H1 (cell line): ENCODE results near the gene RPUSD2. TPM values are rescaled to one million over a fixed set of nuclear protein-coding genes. Genes with fewer than 3 reads are reported as not detected.

Experiments
- CTCF ChIA-PET: fragments of 300-600 bp; sonication (Branson Sonifier 250); formaldehyde crosslinking; loops from one replicate; lab custom pipeline; 2021; ENCODE audit not compliant: partially characterized antibody; lab: Charles Lee
- POLR2A ChIA-PET: fragments of 300-600 bp; sonication (Branson Sonifier 250); formaldehyde crosslinking; loops from one replicate; lab custom pipeline; 2021; ENCODE audit warnings: inconsistent platforms; ENCODE audit not compliant: partially characterized antibody; lab: Charles Lee
- DNase-seq, 2 experiments: peaks; one replicate each; pipeline versions ENCODE4 v3.0.0 to v3.0.0-alpha.2; 2010 to 2022; ENCODE audit warnings: low spot score in 2 of 2, low read depth in 1 of 2, mixed read lengths in 1 of 2
- FAIRE-seq: peaks from 2 replicates; lab custom pipeline; 2011; peaks lifted over from hg19 to GRCh38; lab: Jason Lieb, UNC
- H2AFZ ChIP-seq: 2 replicates; pipeline ENCODE4 v1.8.1; 2012; ENCODE audit warnings: low read length, inconsistent platforms
- H2AK5ac ChIP-seq: 2 replicates; pipeline ENCODE4 v1.6.1; 2013; ENCODE audit warnings: low read depth, low read length
- H2BK120ac ChIP-seq: replicated peaks from 2 replicates; pipeline ENCODE3; 2013; ENCODE audit warnings: low read depth, low read length, inconsistent platforms
- H2BK12ac ChIP-seq: 2 replicates; pipeline ENCODE4 v1.6.1; 2013; ENCODE audit warnings: low read depth, low read length
- H2BK15ac ChIP-seq: 2 replicates; pipeline ENCODE4 v1.6.1; 2013; ENCODE audit warnings: low read length
- H2BK20ac ChIP-seq: 2 replicates; pipeline ENCODE4 v1.6.1; 2013; ENCODE audit warnings: low read length
- H2BK5ac ChIP-seq: 2 replicates; pipeline ENCODE4 v1.6.1; 2013; ENCODE audit warnings: low read depth, low read length
- H3K14ac ChIP-seq: 2 replicates; pipeline ENCODE4 v1.6.1; 2013; ENCODE audit warnings: inconsistent platforms; ENCODE audit not compliant: insufficient read length
- H3K18ac ChIP-seq: 2 replicates; pipeline ENCODE4 v1.6.1; 2013; ENCODE audit warnings: low read length; ENCODE audit errors: extremely low read depth
- H3K23ac ChIP-seq: 2 replicates; pipeline ENCODE4 v1.6.1; 2013; ENCODE audit warnings: inconsistent platforms; ENCODE audit not compliant: insufficient read length
- H3K23me2 ChIP-seq: 2 replicates; pipeline ENCODE4 v1.6.1; 2013; ENCODE audit warnings: low read depth, low read length
- H3K27ac ChIP-seq: 2 replicates; pipeline ENCODE4 v1.6.1; 2011; ENCODE audit warnings: low read depth, low read length, inconsistent platforms
- H3K27me3 ChIP-seq, 4 experiments: replicated peaks in 1 of 4; 1 replicate in 1 of 4; 2 replicates in 3 of 4; pipeline versions ENCODE4 v1.6.1 to v1.8.1; 2011 to 2013; ENCODE audit warnings: low read length in 3 of 4, mild to moderate bottlenecking in 3 of 4, inconsistent platforms in 2 of 4, mixed read lengths in 2 of 4, moderate library complexity in 1 of 4; ENCODE audit not compliant: control insufficient read depth in 3 of 4, insufficient read depth in 3 of 4; ENCODE audit errors: extremely low read depth in 1 of 4
- H3K36me3 ChIP-seq, 4 experiments: 2 replicates each; pipeline versions ENCODE4 v1.6.1 to v1.8.1; 2011 to 2013; ENCODE audit warnings: mild to moderate bottlenecking in 4 of 4, low read length in 3 of 4, moderate library complexity in 2 of 4, control low read depth in 1 of 4, inconsistent platforms in 1 of 4; ENCODE audit not compliant: insufficient read depth in 4 of 4, control insufficient read depth in 2 of 4
- H3K4ac ChIP-seq: replicated peaks from 2 replicates; pipeline ENCODE3; 2013; ENCODE audit warnings: low read length, low read depth, mixed read lengths, inconsistent platforms; ENCODE audit not compliant: insufficient read length
- H3K4me1 ChIP-seq, 4 experiments: replicated peaks in 1 of 4; 1 replicate in 1 of 4; 2 replicates in 3 of 4; pipeline versions ENCODE4 v1.6.1 to v1.8.1; 2011 to 2013; ENCODE audit warnings: low read length in 3 of 4, inconsistent platforms in 2 of 4, mixed read lengths in 1 of 4; ENCODE audit not compliant: insufficient read depth in 4 of 4, control insufficient read depth in 3 of 4
- H3K4me2 ChIP-seq, 2 experiments: 2 replicates each; pipeline versions ENCODE4 v1.6.1 to v1.8.1; 2011 to 2013; ENCODE audit warnings: low read depth in 2 of 2, low read length in 2 of 2, control low read depth in 1 of 2, inconsistent platforms in 1 of 2, mild to moderate bottlenecking in 1 of 2; ENCODE audit not compliant: insufficient read depth in 1 of 2
- H3K4me3 ChIP-seq, 4 experiments: fragments of 200-600, 300-600 bp in 1 of 4; sonication (generic), shearing (Covaris generic), sonication (Bioruptor Twin) in 1 of 4; 2 replicates each; pipeline versions ENCODE4 v1.5.1 to v1.8.1; 2011 to 2016; ENCODE audit warnings: low read length in 4 of 4, low read depth in 3 of 4, control low read depth in 2 of 4, inconsistent platforms in 2 of 4, mild to moderate bottlenecking in 2 of 4, mixed read lengths in 1 of 4, moderate library complexity in 1 of 4; ENCODE audit not compliant: insufficient read depth in 2 of 4; ENCODE audit errors: extremely low read depth in 1 of 4
- H3K56ac ChIP-seq: replicated peaks from 2 replicates; pipeline ENCODE3; 2013; ENCODE audit warnings: low read depth, mild to moderate bottlenecking, mixed read lengths, low read length, inconsistent platforms; ENCODE audit not compliant: insufficient read length
- H3K79me1 ChIP-seq: 2 replicates; pipeline ENCODE4 v1.6.1; 2013; ENCODE audit warnings: low read depth, low read length, control low read depth
- H3K79me2 ChIP-seq, 2 experiments: 2 replicates each; pipeline versions ENCODE4 v1.6.1 to v1.8.1; 2012 to 2013; ENCODE audit warnings: low read length in 2 of 2, mild to moderate bottlenecking in 2 of 2, inconsistent platforms in 1 of 2; ENCODE audit not compliant: insufficient read depth in 2 of 2, control insufficient read depth in 1 of 2
- H3K9ac ChIP-seq, 4 experiments: replicated peaks in 1 of 4; 1 replicate in 1 of 4; 2 replicates in 3 of 4; pipeline versions ENCODE4 v1.6.1 to v1.8.1; 2011 to 2013; ENCODE audit warnings: low read depth in 3 of 4, low read length in 3 of 4, control low read depth in 2 of 4, mild to moderate bottlenecking in 2 of 4, moderate library complexity in 2 of 4, inconsistent platforms in 1 of 4; ENCODE audit errors: extremely low read depth in 1 of 4
- H3K9me3 ChIP-seq, 2 experiments: 2 replicates each; pipeline versions ENCODE4 v1.6.1 to v1.8.1; 2012 to 2013; ENCODE audit warnings: mild to moderate bottlenecking in 2 of 2, moderate library complexity in 2 of 2, control low read depth in 1 of 2, inconsistent platforms in 1 of 2, low read depth in 1 of 2, low read length in 1 of 2, mixed read lengths in 1 of 2; ENCODE audit not compliant: insufficient read depth in 2 of 2
- H4K20me1 ChIP-seq, 2 experiments: replicated peaks in 1 of 2; 2 replicates each; pipeline versions ENCODE3 to v1.8.1; 2011 to 2013; ENCODE audit warnings: inconsistent platforms in 2 of 2, low read length in 2 of 2, mild to moderate bottlenecking in 1 of 2; ENCODE audit not compliant: insufficient read depth in 2 of 2, control insufficient read depth in 1 of 2
- H4K5ac ChIP-seq: 2 replicates; pipeline ENCODE4 v1.6.1; 2013; ENCODE audit warnings: low read length, low read depth, mixed read lengths, inconsistent platforms; ENCODE audit not compliant: insufficient read length
- H4K8ac ChIP-seq: 2 replicates; pipeline ENCODE4 v1.8.0; 2013; ENCODE audit warnings: mild to moderate bottlenecking, moderate library complexity, low read length, inconsistent platforms; ENCODE audit not compliant: insufficient read depth; ENCODE audit errors: extremely low read depth
- H4K91ac ChIP-seq: replicated peaks from 2 replicates; pipeline ENCODE3; 2013; ENCODE audit warnings: low read length, mixed read lengths, inconsistent platforms; ENCODE audit not compliant: insufficient read length
- ASH2L ChIP-seq: fragments of 200-600, 300-600 bp; sonication (generic); IDR thresholded peaks from one replicate; pipeline ENCODE4 v1.7.1; 2017; ENCODE audit warnings: low read length
- CBX5 ChIP-seq: fragments of 300-800, 300-1000 bp; sonication (generic); IDR thresholded peaks from 2 replicates; pipeline ENCODE4 v1.7.1; 2016; ENCODE audit warnings: antibody characterized with exemption, low read length, low read depth
- EZH2 ChIP-seq: fragments of 200-600 bp; sonication (generic); IDR thresholded peaks from 2 replicates; pipeline ENCODE4 v1.7.1; 2012; ENCODE audit warnings: low read depth, mild to moderate bottlenecking, moderate library complexity, low read length, inconsistent platforms; ENCODE audit not compliant: severe bottlenecking
- HDAC6 ChIP-seq: IDR thresholded peaks from one replicate; pipeline ENCODE4 v1.7.1; 2012; ENCODE audit warnings: low read depth, mild to moderate bottlenecking, inconsistent platforms, low read length, moderate library complexity
- KDM5A ChIP-seq: fragments of 200-600 bp; IDR thresholded peaks from 2 replicates; pipeline ENCODE4 v1.7.1; 2012; ENCODE audit warnings: mild to moderate bottlenecking, low read length, inconsistent platforms, mixed read lengths
- NANOG ChIP-seq: IDR thresholded peaks from 2 replicates; pipeline ENCODE4 v1.6.1; 2011; ENCODE audit warnings: low read length, low read depth, mild to moderate bottlenecking, inconsistent platforms; ENCODE audit not compliant: insufficient read depth, poor library complexity, severe bottlenecking
- SP2 ChIP-seq: IDR thresholded peaks from 2 replicates; pipeline ENCODE4 v1.6.1; 2012; ENCODE audit warnings: mild to moderate bottlenecking, low read length, inconsistent platforms
- SRF ChIP-seq: IDR thresholded peaks from 2 replicates; pipeline ENCODE4 v1.6.1; 2011; ENCODE audit warnings: mild to moderate bottlenecking, low read depth, low read length, moderate library complexity
- SUZ12 ChIP-seq: fragments of 200-600 bp; sonication (generic); IDR thresholded peaks from 2 replicates; pipeline ENCODE4 v1.6.1; 2012; ENCODE audit warnings: mild to moderate bottlenecking, inconsistent platforms, low read length, moderate library complexity, mixed read lengths
- WGBS, 2 experiments: shearing (Covaris generic) in 1 of 2; methylation state at CpG; one replicate each; pipeline versions ENCODE4 v1.1.6 to v1.1.7; 2013 to 2015; ENCODE audit warnings: low lambda C conversion rate in 2 of 2, mixed read lengths in 2 of 2, inconsistent platforms in 1 of 2, low coverage in 1 of 2, missing lambda C conversion rate in 1 of 2; ENCODE audit not compliant: insufficient replicate concordance in 2 of 2, insufficient coverage in 1 of 2, insufficient read length in 1 of 2; ENCODE audit errors: extremely low coverage in 1 of 2, missing lambda C conversion rate in 1 of 2; 5-methylcytosine and 5-hydroxymethylcytosine counted together
- polyA plus RNA-seq, 7 experiments: library from polyadenylated mRNA; depleted of rRNA in 3 of 7; stranded (reverse) in 5 of 7; unstranded in 2 of 7; fragments of >200 nt in 5 of 7; fragments of 200-250 nt in 2 of 7; gene quantifications; 1 replicate in 5 of 7; 2 replicates in 1 of 7; 4 replicates in 1 of 7; pipeline versions ENCODE4 v1.2.1 to v1.2.3, GENCODE V29; 2011 to 2013; ENCODE audit warnings: missing spikeins in 2 of 7, mixed read lengths in 2 of 7
- total RNA-seq: library from RNA; stranded (reverse); fragmentation: NEBNext Ultra II Directional; extraction: Animal tissue kit (Norgen Biotek cat#: 25700); gene quantifications from 2 replicates; pipeline ENCODE4 v1.2.1, GENCODE V29; 2021

Gene RPUSD2
- total and polyA plus RNA-seq, 2 of the 8 experiments (the other 6 are each of a cell fraction or from before 2014, with no cell fraction given), result 14.5 to 28.5 TPM

DNA sequence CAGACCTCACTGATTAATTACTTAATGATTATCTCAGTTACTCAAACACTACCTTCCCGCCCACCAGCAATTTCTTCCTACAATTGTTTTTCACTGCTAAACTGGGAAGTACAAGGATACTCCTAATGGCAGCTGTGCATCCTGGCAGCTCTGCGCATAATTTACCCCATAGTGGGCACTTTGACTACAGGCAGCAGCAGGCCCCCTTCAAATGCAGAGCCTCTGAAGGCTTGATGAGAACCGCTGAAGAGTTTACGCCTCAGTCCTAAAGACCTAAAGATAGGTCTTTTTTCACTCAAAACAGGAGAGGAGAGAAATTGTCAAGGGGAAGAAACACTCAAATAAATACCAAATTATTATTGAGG, 15.0 kb upstream of the RPUSD2 start:
- H3K56ac ChIP-seq, result no peak overlapping the region
- H2AFZ ChIP-seq, result no peak overlapping the region
- peaks cover 0 to 4% (median 0%) of the 10 kb centered on the region in 4 experiments; a peak in 1 of 8 replicates for H3K36me3 ChIP-seq
- H3K79me2 ChIP-seq, result no peaks in the 10 kb centered on the region
- H4K5ac ChIP-seq, result no peak overlapping the region
- H4K8ac ChIP-seq, result no peak overlapping the region
- WGBS, 2 experiments, result 25% methylated on average over 4 of the region's 4 CpGs; no CpG with 5 or more reads in 1 of the 2 experiments
- no peak overlapping the region for H3K4ac ChIP-seq
- H3K4me3 ChIP-seq, result peak overlapping the region in 1 of 4 experiments; percentile 33; a peak in 3 of 8 replicates
- no peaks in the 10 kb centered on the region for H4K20me1 ChIP-seq
- DNase-seq (no peak), FAIRE-seq (peak; percentile 65)
- no peaks in the 10 kb centered on the region for H3K79me1 ChIP-seq
- peak overlapping the region; percentile 19 to 52 for H3K4me2 ChIP-seq
- no peaks in the 10 kb centered on the region for H3K23me2 ChIP-seq
- ChIA-PET CTCF (interaction anchor here (0.7 to 1.3 kb wide), 6 partner anchors 9 to 341 kb away, joined by 3 to 4 read pairs (median 3); no protein-coding TSS in a partner anchor), POLR2A (interaction anchor here (0.6 to 2.1 kb wide), 6 partner anchors 8 to 756 kb away, joined by 3 to 6 read pairs (median 4); partner anchors contain the start of gene RPUSD2)
- no peak overlapping the region for H2BK15ac ChIP-seq
- no peak overlapping the region for H2BK120ac ChIP-seq
- no peak overlapping the region for H2AK5ac ChIP-seq
- H3K27me3 ChIP-seq, result no peaks in the 10 kb centered on the region
- no peak overlapping the region for H3K23ac ChIP-seq
- TF ChIP-seq KDM5A (no peak), SRF (no peak), NANOG (peak; percentile 23), SP2 (no peak), SUZ12 (no peak), CBX5 (no peak), ASH2L (no peak), EZH2 (no peak), HDAC6 (no peak)
- no peak overlapping the region for H3K27ac ChIP-seq
- no peak overlapping the region for H3K9ac ChIP-seq
- H2BK12ac ChIP-seq, result no peak overlapping the region
- peaks cover 12 to 24% (median 13%) of the 10 kb centered on the region in 4 experiments for H3K4me1 ChIP-seq
- no peaks in the 10 kb centered on the region for H3K9me3 ChIP-seq
- H2BK5ac ChIP-seq, result no peak overlapping the region
- no peak overlapping the region for H3K14ac ChIP-seq
- no peak overlapping the region for H2BK20ac ChIP-seq
- no peak overlapping the region for H4K91ac ChIP-seq
- no peak overlapping the region for H3K18ac ChIP-seq
